Measurements from ENCODE around the gene ZNF138. TPM values are rescaled to one million over a fixed set of nuclear protein-coding genes. Genes with fewer than 3 reads are reported as not detected.
A peak's percentile ranks its signal among the peaks of the same experiment; 100 is the strongest.
"Not testable (repeated sequence)": the region's sequence is repeated elsewhere in the genome, so short reads cannot be mapped to it uniquely, and the experiment has no call there.

Gene ZNF138
- total RNA-seq (2014; rRNA removed; shearing (Covaris generic)): 17.8 and 19.1 TPM in 2 replicates

DNA sequence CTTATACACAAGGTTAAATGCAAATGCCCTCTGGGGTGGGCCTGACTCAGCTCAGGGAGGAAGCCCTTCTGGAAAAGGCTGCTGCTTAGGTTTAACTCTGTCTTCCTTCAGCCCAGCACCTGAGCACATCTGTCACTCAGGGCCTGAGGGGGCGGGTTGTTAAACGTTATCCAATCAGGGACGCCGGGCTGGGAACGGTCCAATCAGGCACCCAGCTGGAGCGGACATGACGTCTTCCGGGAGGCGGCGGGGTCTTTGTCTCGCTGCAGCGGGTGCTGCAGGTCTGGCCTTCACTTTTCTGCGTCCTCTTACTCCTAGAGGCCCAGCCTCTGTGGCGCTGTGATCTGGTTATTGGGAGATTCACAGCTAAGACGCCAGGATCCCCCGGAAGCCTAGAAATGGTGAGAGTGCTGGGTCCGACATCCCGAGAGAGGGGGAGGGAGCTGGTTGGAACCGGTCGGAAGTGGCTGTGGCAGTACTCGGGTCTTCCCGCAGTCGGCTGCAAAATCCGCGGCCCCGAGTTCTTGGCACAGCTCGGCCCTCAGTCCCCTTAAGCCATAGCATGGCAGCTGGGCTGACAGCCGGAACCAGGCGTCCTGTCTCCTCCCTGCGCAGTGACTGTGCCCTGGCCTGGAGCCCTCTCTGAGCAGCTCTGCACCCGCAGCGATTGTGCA, at the start of gene ZNF138:
TSS of gene ZNF138 (plus strand) at position 258 of the 674 bp plus-strand sequence. CDS start at position 399, 141 bp downstream.
- Histone ChIP-seq H3K36me3 (peaks cover 23% of the 10 kb centered on the region), H3K27me3 (no peaks in the 10 kb centered on the region), H3K4me1 (peaks cover 9% of the 10 kb centered on the region), H3K9me3 (replicated peaks) (no peaks in the 10 kb centered on the region), H3K27ac (peak within 1 kb of the TSS; percentile 78), H3K4me3 (peak within 1 kb of the TSS; percentile 71)
- peak; percentile 98 to 99 for DNase-seq

DNA sequence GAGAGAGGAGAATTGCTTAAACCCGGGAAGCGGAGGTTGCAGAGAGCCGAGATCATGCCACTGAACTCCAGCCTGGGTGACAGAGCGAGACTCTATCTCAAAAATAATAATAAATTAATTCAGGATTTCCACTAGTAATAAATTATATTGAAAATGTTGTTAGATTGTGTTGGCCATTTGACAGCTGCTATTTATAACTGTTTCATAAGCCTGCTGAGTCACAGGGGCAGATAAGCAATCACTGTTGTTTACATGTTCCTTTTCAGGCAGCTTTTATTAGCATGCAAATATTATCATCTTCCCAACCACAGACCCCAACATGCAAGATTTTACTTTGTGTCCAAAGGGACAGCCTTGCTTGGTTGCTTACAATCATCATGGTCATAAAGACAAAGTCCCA, 49.5 kb upstream of the ZNF138 start:
- Histone ChIP-seq H3K9me3 (replicated peaks) (no peaks in the 10 kb centered on the region), H3K27me3 (no peaks in the 10 kb centered on the region), H3K4me3 (no peak overlapping the region), H3K4me1 (no peaks in the 10 kb centered on the region), H3K36me3 (no peaks in the 10 kb centered on the region), H3K27ac (no peak overlapping the region)
- no peak for DNase-seq

DNA sequence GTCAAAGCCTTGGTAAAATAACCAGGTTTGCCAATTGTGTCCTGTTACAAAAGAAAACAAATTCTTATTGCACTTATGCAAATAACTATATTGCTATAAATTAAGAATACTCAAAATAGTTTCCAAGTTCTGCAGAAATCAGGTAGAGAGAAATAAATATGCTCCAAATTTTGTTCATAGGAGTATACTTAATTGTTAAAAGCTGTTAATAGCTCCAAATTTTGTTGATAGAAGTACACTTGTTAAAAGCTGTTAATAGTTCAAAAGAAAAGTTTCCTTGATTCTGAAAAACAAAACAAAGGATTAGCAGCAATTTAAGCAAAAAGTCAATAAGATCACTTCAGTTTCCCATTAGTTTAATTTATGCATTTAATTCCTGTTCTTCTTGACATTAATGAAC, 46.4 kb upstream of the ZNF138 start:
- no peak overlapping the region for H3K4me3 ChIP-seq
- H3K27me3 ChIP-seq: no peaks in the 10 kb centered on the region
- H3K4me1 ChIP-seq: no peaks in the 10 kb centered on the region
- H3K9me3 ChIP-seq (replicated peaks): no peaks in the 10 kb centered on the region
- no peak for DNase-seq
- H3K36me3 ChIP-seq: no peaks in the 10 kb centered on the region
- H3K27ac ChIP-seq: no peak overlapping the region

GRCh38 chr7:64753032-64753431, 41.2 kb upstream of the ZNF138 start:
- Histone ChIP-seq H3K4me1 (no peaks in the 10 kb centered on the region; the same call in 1 of the 2 replicates), H3K27ac (no peak overlapping the region), H3K36me3 (no peaks in the 10 kb centered on the region), H3K9me3 (replicated peaks) (no peaks in the 10 kb centered on the region), H3K4me3 (no peak overlapping the region), H3K27me3 (no peaks in the 10 kb centered on the region)
- DNase-seq: no peak

- peak in 1 of 2 experiments; percentile 9 for DNase-seq
- Histone ChIP-seq H3K36me3 (no peaks in the 10 kb centered on the region), H3K27ac (no peak overlapping the region), H3K4me3 (no peak overlapping the region), H3K9me3 (replicated peaks) (no peaks in the 10 kb centered on the region), H3K4me1 (no peaks in the 10 kb centered on the region; the same call in 1 of the 2 replicates), H3K27me3 (no peaks in the 10 kb centered on the region)
Measured at GRCh38 chr7:64755865-64756264, 38.4 kb upstream of the ZNF138 start.

- Histone ChIP-seq H3K4me1 (no peaks in the 10 kb centered on the region; the same call in 1 of the 2 replicates), H3K27me3 (no peaks in the 10 kb centered on the region), H3K9me3 (replicated peaks) (no peaks in the 10 kb centered on the region), H3K27ac (no peak overlapping the region), H3K4me3 (no peak overlapping the region), H3K36me3 (no peaks in the 10 kb centered on the region)
- DNase-seq: no peak
Measured at GRCh38 chr7:64758151-64758550, 36.1 kb upstream of the ZNF138 start.

GRCh38 chr7:64768824-64769223, 25.4 kb upstream of the ZNF138 start:
- no peak overlapping the region for H3K4me3 ChIP-seq
- H3K4me1 ChIP-seq: no peaks in the 10 kb centered on the region
- H3K27me3 ChIP-seq: no peaks in the 10 kb centered on the region; the same call in 1 of the 2 replicates
- no peak overlapping the region for H3K27ac ChIP-seq
- H3K36me3 ChIP-seq: no peaks in the 10 kb centered on the region
- H3K9me3 ChIP-seq (replicated peaks): no peaks in the 10 kb centered on the region
- no peak for DNase-seq

DNA sequence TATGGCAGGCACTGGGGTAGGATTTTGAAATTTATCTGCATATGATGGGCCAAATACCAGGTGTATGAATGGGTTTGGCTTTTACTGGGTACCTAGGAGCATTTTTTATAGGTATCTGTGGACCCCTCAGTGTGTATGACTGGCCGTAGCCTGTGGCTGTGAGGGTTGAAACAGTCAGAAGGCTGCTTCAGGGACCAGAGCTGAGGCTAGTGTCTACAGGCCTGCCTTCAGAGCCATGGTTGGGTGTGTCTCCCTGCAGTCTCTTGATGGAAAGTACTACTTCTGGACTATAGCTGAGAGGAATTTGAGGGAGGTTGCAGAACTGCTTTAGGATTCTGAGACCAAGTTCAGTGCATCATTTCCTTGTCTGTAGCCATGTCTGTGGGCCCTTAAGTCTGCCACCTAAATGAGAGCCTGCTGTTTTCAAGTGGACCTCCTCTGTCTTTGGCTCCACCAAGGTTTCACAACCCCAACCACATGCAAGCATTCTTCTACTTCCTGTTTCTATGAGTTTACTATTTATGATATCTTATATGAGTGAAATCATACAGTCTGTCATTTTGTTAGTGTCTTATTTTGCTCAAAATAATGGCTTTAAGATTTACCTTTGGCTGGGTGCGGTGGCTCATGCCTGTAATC, 19.9 kb upstream of the ZNF138 start:
- Histone ChIP-seq H3K9me3 (replicated peaks) (no peaks in the 10 kb centered on the region), H3K4me1 (no peaks in the 10 kb centered on the region), H3K27ac (no peak overlapping the region), H3K27me3 (no peaks in the 10 kb centered on the region), H3K36me3 (no peaks in the 10 kb centered on the region), H3K4me3 (no peak overlapping the region)
- DNase-seq: no peak

DNA sequence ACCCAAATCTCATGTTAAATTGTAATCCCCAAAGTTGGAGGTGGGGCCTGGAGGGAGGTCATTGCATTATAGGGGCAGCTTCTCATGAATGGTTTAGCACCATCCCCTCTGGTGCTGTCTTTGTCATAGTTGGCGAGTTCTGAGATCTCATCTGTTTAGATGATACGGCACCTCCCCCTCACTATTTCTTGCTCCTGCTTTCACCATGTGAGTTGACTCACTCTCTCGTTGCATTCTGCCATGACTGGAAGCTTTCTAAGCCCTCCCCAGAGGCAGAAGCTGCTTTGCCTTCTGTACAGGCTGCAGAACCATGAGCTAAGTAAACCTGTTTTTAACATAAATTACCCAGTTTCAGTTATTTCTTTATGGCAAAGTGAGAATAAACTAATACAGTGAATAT, 18.9 kb upstream of the ZNF138 start:
- H3K36me3 ChIP-seq: no peaks in the 10 kb centered on the region
- no peak for DNase-seq

GRCh38 chr7:64784842-64785241, 9.4 kb upstream of the ZNF138 start:
- DNase-seq; H3K36me3 ChIP-seq; H3K4me3 ChIP-seq; H3K27ac ChIP-seq; H3K4me1 ChIP-seq; H3K9me3 ChIP-seq (replicated peaks); H3K27me3 ChIP-seq: not testable (repeated sequence)

More for the DNA sequence above, 18.9 kb upstream of the ZNF138 start:
- Histone ChIP-seq H3K27me3 (no peaks in the 10 kb centered on the region), H3K9me3 (replicated peaks) (no peaks in the 10 kb centered on the region), H3K27ac (no peak overlapping the region), H3K4me1 (no peaks in the 10 kb centered on the region), H3K4me3 (no peak overlapping the region)

GRCh38 chr7:64787295-64787694, 6.9 kb upstream of the ZNF138 start:
- Histone ChIP-seq H3K27me3 (no peaks in the 10 kb centered on the region), H3K4me1 (no peaks in the 10 kb centered on the region), H3K9me3 (replicated peaks) (no peaks in the 10 kb centered on the region), H3K36me3 (no peaks in the 10 kb centered on the region; the same call in 1 of the 2 replicates), H3K4me3 (no peak overlapping the region), H3K27ac (no peak overlapping the region)
- no peak for DNase-seq

GRCh38 chr7:64789241-64789640, 5.0 kb upstream of the ZNF138 start:
- not testable (repeated sequence) for H3K36me3 ChIP-seq; H3K9me3 ChIP-seq (replicated peaks); H3K27ac ChIP-seq; H3K27me3 ChIP-seq; DNase-seq; H3K4me1 ChIP-seq; H3K4me3 ChIP-seq

DNA sequence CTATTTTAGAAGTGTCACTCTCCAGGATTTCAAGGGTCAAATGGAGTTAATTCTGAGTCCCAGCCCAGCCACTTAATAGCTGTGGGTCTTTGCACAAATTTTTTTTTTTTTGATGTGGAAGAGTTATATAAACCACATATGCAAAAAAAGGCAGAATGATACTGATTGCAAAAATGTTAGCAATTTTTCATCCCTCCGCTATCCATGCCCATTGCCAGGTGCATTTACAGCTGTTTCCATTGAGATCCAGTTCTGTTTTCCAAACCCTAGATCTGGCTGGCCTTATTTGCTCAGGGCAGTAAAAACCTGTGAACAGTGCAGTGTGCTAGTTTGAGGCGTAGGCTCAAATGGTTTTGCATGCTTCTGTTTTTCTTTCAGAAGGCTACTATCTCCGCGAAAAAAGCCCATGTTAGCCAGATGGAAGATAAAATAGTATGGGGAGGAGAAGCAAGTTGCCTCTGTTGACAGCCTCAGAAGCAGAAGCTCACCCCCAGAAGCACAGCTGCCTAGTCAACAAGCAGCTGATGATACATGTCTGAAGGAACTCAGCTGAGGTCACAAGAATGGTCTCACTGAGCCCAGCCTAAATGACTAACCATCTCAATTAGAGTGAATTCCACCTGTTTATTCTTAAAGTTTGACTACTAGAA, 997 bp upstream of the ZNF138 start:
- peaks cover 9% of the 10 kb centered on the region for H3K4me1 ChIP-seq
- peak; percentile 43 to 47 for DNase-seq
- peak overlapping the region; percentile 78 for H3K27ac ChIP-seq
- no peak overlapping the region; the same call in 1 of the 2 replicates for H3K4me3 ChIP-seq
- no peaks in the 10 kb centered on the region for H3K9me3 ChIP-seq (replicated peaks)
- peaks cover 15% of the 10 kb centered on the region for H3K36me3 ChIP-seq
- no peaks in the 10 kb centered on the region for H3K27me3 ChIP-seq

GRCh38 chr7:64795176-64795575, 948 bp downstream of the ZNF138 start:
- no peaks in the 10 kb centered on the region for H3K9me3 ChIP-seq (replicated peaks)
- DNase-seq: peak in 1 of 2 experiments; percentile 6
- H3K4me1 ChIP-seq: peaks cover 9% of the 10 kb centered on the region
- H3K27me3 ChIP-seq: no peaks in the 10 kb centered on the region
- peaks cover 32% of the 10 kb centered on the region for H3K36me3 ChIP-seq
- H3K27ac ChIP-seq: peak overlapping the region; percentile 78; the same call in 1 of the 2 replicates
- peak overlapping the region; percentile 71 for H3K4me3 ChIP-seq

- DNase-seq; H3K4me1 ChIP-seq; H3K4me3 ChIP-seq; H3K27me3 ChIP-seq; H3K27ac ChIP-seq; H3K9me3 ChIP-seq (replicated peaks): not testable (repeated sequence)
- H3K36me3 ChIP-seq: peaks cover 68% of the 10 kb centered on the region
Measured at GRCh38 chr7:64799169-64799568, 4.9 kb downstream of the ZNF138 start.

All from SJCRH30 (cell line).